Measurements from ENCODE around the gene PSMC3. TPM values are rescaled to one million over a fixed set of nuclear protein-coding genes. Genes with fewer than 3 reads are reported as not detected.

PSMC3 gene
- total RNA-seq, 1 donor from 2014 or later, result 130 TPM

DNA sequence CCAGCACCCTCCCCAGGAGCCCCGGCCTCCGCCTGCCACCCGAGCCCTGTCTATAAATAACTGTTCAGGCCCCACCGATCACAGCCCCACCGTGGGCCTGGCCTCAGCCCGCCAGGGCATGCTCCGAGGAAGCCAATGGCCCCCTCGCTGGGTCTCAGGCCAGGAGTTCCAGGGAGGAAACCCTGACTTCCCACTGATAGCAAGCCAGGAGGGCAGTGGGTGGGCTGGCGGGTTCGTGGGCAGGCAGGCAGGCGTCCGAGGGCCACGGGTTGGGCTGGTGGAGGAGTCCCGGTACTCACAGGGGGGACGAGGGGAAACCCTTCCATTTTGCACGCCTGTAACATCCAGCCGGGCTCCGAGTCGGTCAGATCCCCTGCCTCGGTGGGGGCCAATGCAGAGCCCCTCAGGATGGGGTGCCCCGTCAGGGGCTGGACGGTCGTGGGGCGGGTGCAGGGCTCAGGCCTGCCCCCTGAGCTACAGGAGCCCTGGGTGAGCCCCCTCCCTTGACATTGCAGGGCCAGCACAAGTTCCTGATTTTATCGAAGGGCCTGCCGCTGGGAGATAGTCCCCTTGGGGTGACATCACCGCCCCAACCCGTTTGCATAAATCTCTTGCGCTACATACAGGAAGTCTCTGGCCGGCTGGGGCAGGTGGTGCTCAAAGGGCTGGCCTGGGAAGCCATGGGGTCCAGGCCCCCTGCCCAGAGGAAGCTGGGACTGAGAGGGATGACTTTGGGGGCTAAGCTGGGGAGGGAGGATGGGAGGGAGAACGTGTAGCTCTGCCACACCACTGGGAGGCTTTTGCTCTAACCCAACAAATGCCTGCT lies 48.0 kb downstream of the PSMC3 start, which contains the start of gene SPI1:
SPI1 (minus strand) TSS at position 538 of the 826 bp plus-strand sequence; CDS start at position 344, 194 bp downstream.
- Histone ChIP-seq H3K4me1 (ENCODE audit: insufficient read depth, low read length) (peaks cover 6% of the 10 kb centered on the region), H3K4me2 (ENCODE audit: low read length) (no peak within 1 kb of the TSS), H3K9me3 (ENCODE audit: insufficient read depth, low read depth, low read length) (no peaks in the 10 kb centered on the region), H3K79me2 (ENCODE audit: insufficient read depth, low read length) (no peaks in the 10 kb centered on the region), H3K27me3 (ENCODE audit: insufficient read depth, low read length) (no peaks in the 10 kb centered on the region), H3K9ac (ENCODE audit: low read length) (no peak within 1 kb of the TSS), H2AFZ (ENCODE audit: low read depth, low read length) (no peak within 1 kb of the TSS), H3K27ac (ENCODE audit: low read depth, low read length) (no peak within 1 kb of the TSS), H4K20me1 (ENCODE audit: insufficient read depth, low read length) (no peaks in the 10 kb centered on the region), H3K4me3 (ENCODE audit: insufficient read depth, low read depth, low read length) (no peak within 1 kb of the TSS), H3K36me3 (ENCODE audit: insufficient read depth, low read length) (no peaks in the 10 kb centered on the region)
- H3K4me3 Mint-ChIP-seq (ENCODE audit: unreplicated experiment), result no peak within 1 kb of the TSS
- FAIRE-seq, result no peak
- H3K27ac Mint-ChIP-seq (ENCODE audit: unreplicated experiment), result no peak within 1 kb of the TSS
- TF ChIP-seq, protein P1, sequence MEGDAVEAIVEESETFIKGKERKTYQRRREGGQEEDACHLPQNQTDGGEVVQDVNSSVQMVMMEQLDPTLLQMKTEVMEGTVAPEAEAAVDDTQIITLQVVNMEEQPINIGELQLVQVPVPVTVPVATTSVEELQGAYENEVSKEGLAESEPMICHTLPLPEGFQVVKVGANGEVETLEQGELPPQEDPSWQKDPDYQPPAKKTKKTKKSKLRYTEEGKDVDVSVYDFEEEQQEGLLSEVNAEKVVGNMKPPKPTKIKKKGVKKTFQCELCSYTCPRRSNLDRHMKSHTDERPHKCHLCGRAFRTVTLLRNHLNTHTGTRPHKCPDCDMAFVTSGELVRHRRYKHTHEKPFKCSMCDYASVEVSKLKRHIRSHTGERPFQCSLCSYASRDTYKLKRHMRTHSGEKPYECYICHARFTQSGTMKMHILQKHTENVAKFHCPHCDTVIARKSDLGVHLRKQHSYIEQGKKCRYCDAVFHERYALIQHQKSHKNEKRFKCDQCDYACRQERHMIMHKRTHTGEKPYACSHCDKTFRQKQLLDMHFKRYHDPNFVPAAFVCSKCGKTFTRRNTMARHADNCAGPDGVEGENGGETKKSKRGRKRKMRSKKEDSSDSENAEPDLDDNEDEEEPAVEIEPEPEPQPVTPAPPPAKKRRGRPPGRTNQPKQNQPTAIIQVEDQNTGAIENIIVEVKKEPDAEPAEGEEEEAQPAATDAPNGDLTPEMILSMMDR (IDR thresholded peaks at IDR 0.05; ENCODE audit: insufficient read depth, low read depth, low read length), result no peak
- TF ChIP-seq EZH2 (IDR thresholded peaks at IDR 0.05; ENCODE audit: insufficient read depth, low read length), result no peak
- DNase-seq (ENCODE audit: low read depth), result no peak
- H3K4me1 Mint-ChIP-seq (ENCODE audit: low read depth, unreplicated experiment), result peaks cover 10% of the 10 kb centered on the region
- H3K27me3 Mint-ChIP-seq (ENCODE audit: low read depth, unreplicated experiment), result peaks cover 5% of the 10 kb centered on the region
- H3K9me3 Mint-ChIP-seq (ENCODE audit: unreplicated experiment), result no peaks in the 10 kb centered on the region
- no peaks in the 10 kb centered on the region for H3K36me3 Mint-ChIP-seq (ENCODE audit: low read depth, unreplicated experiment)

DNA sequence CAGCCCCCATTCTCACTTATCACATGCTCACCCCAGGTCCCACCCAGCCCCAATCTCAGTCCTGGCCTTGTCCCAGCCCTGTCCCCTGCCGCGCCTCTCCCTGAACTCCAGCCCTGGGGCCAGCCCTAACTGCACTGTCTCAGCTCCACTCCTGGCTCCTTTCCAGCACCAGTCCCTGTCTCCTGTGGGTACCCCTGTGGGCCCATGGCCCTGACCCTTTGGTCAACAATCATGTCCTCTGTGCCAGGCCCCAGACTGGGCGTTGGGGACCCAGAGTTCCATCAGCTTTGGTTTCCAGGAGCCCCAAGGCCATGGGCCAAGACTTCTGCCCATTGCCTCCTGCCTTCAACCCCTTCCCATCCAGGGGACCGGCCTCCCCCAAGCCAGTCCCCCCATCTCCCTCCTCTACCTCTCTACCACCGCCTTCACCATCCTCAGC lies 48.6 kb downstream of the PSMC3 start:
- no peak overlapping the region for H3K4me3 Mint-ChIP-seq (ENCODE audit: unreplicated experiment)
- Histone ChIP-seq H3K4me1 (ENCODE audit: insufficient read depth, low read length) (peaks cover 6% of the 10 kb centered on the region), H3K27me3 (ENCODE audit: insufficient read depth, low read length) (no peaks in the 10 kb centered on the region)

DNA sequence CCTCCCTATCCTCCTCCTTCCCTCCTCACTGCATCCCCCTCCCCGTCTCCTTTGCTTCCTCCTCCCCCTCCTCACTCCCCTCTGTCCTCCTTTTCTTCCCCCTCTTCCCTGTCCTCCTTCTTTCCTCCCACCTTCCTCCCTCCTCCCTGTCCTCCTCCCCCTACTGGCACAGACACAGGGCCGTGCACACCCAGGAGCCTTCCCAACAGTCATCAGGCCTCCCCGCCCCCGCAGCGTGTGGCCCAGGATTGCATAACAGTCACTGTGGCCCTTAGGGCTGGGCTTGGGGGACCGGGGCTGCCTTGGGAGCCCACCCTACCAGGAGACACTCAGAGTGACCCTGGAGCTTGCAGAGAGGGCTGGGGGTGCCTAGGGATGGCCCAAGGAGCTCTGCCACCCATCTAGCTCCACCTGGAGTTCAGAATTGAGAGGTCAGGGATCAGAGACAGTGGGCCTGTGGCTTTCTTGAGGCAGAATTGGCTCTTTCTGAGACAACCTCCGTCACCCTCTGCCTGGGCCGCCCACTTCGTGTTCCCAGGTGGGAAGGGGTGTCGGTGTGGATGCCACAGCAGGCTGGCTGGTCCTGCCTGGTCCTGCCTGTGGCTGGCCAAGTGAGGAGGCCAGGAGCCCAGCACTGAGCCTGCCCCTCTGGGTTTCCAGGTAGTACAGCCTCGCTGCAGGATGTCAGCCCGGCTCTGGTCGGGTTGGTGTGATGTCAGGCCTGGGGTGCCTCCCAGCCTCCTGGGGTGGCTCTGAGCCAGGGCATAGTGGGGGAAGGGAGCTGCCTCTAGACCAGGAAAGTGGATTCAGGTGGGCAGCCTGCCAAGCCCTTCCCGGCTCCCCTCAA lies 49.5 kb downstream of the PSMC3 start:
- no peaks in the 10 kb centered on the region for H4K20me1 ChIP-seq (ENCODE audit: insufficient read depth, low read length)
- H3K27me3 ChIP-seq (ENCODE audit: insufficient read depth, low read length), result no peaks in the 10 kb centered on the region
- no peak overlapping the region for H3K4me2 ChIP-seq (ENCODE audit: low read length)
- peaks cover 6% of the 10 kb centered on the region for H3K4me1 ChIP-seq (ENCODE audit: insufficient read depth, low read length)
- no peaks in the 10 kb centered on the region for H3K9me3 Mint-ChIP-seq (ENCODE audit: unreplicated experiment)
- no peaks in the 10 kb centered on the region for H3K79me2 ChIP-seq (ENCODE audit: insufficient read depth, low read length)
- H2AFZ ChIP-seq (ENCODE audit: low read depth, low read length), result no peak overlapping the region
- FAIRE-seq (no peak), DNase-seq (ENCODE audit: low read depth) (no peak)
- H3K27ac ChIP-seq (ENCODE audit: low read depth, low read length), result no peak overlapping the region
- no peak overlapping the region for H3K4me3 Mint-ChIP-seq (ENCODE audit: unreplicated experiment)
- TF ChIP-seq, protein P1 (IDR thresholded peaks at IDR 0.05; ENCODE audit: insufficient read depth, low read depth, low read length), result no peak
- TF ChIP-seq EZH2 (IDR thresholded peaks at IDR 0.05; ENCODE audit: insufficient read depth, low read length), result no peak
- H3K9me3 ChIP-seq (ENCODE audit: insufficient read depth, low read depth, low read length), result no peaks in the 10 kb centered on the region
- no peak overlapping the region for H3K4me3 ChIP-seq (ENCODE audit: insufficient read depth, low read depth, low read length)
- H3K9ac ChIP-seq (ENCODE audit: low read length), result no peak overlapping the region
- H3K36me3 Mint-ChIP-seq (ENCODE audit: low read depth, unreplicated experiment), result no peaks in the 10 kb centered on the region
- H3K4me1 Mint-ChIP-seq (ENCODE audit: low read depth, unreplicated experiment), result peaks cover 11% of the 10 kb centered on the region
- no peak overlapping the region for H3K27ac Mint-ChIP-seq (ENCODE audit: unreplicated experiment)
- H3K27me3 Mint-ChIP-seq (ENCODE audit: low read depth, unreplicated experiment), result no peaks in the 10 kb centered on the region
- no peaks in the 10 kb centered on the region for H3K36me3 ChIP-seq (ENCODE audit: insufficient read depth, low read length)

More for the DNA sequence above, 48.6 kb downstream of the PSMC3 start:
- H3K9me3 Mint-ChIP-seq (ENCODE audit: unreplicated experiment), result no peaks in the 10 kb centered on the region
- H3K79me2 ChIP-seq (ENCODE audit: insufficient read depth, low read length), result no peaks in the 10 kb centered on the region
- H3K27me3 Mint-ChIP-seq (ENCODE audit: low read depth, unreplicated experiment), result no peaks in the 10 kb centered on the region
- H3K9ac ChIP-seq (ENCODE audit: low read length), result no peak overlapping the region
- no peak for TF ChIP-seq EZH2 (IDR thresholded peaks at IDR 0.05; ENCODE audit: insufficient read depth, low read length)
- H3K9me3 ChIP-seq (ENCODE audit: insufficient read depth, low read depth, low read length), result no peaks in the 10 kb centered on the region
- no peaks in the 10 kb centered on the region for H4K20me1 ChIP-seq (ENCODE audit: insufficient read depth, low read length)
- no peak overlapping the region for H3K27ac ChIP-seq (ENCODE audit: low read depth, low read length)
- no peak overlapping the region for H3K4me2 ChIP-seq (ENCODE audit: low read length)
- H3K27ac Mint-ChIP-seq (ENCODE audit: unreplicated experiment), result no peak overlapping the region
- no peak for FAIRE-seq
- H3K4me1 Mint-ChIP-seq (ENCODE audit: low read depth, unreplicated experiment), result peaks cover 11% of the 10 kb centered on the region
- no peaks in the 10 kb centered on the region for H3K36me3 ChIP-seq (ENCODE audit: insufficient read depth, low read length)
- DNase-seq (ENCODE audit: low read depth), result no peak
- H3K36me3 Mint-ChIP-seq (ENCODE audit: low read depth, unreplicated experiment), result no peaks in the 10 kb centered on the region
- H3K4me3 ChIP-seq (ENCODE audit: insufficient read depth, low read depth, low read length), result no peak overlapping the region
- no peak overlapping the region for H2AFZ ChIP-seq (ENCODE audit: low read depth, low read length)

Data from astrocyte (in vitro differentiated cells and primary cell).